NCI-H748 (cell line): Measurements from ENCODE around the gene ZNF248.
"Not testable (repeated sequence)": the region's sequence is repeated elsewhere in the genome, so short reads cannot be mapped to it uniquely, and the experiment has no call there.

Experiments
- DNase-seq: peaks from one replicate; lab custom pipeline; 2025; ENCODE audit not compliant: unreplicated experiment; lab: John Stamatoyannopoulos, UW

Gene ZNF248

DNA sequence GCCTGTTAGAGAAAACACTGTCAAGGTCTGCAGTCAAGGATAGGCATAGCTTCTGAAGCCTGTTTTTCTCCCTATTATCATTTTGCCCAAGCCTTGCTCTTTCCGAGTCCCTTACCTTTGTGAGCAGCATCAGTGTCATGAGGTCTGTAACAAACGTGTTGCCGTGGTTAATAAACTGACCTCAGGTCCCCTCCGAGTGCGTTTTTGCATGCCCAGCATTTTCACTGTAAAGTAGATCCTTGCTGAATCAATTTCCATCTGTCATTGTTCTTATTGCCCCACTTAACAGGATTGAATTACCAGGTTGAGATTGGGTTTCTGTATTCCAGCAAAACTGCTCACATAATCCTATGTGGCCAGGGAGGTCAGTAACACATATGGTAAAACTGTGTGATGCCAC is 110.3 kb downstream of the ZNF248 start:
- DNase-seq, result no peak

DNA sequence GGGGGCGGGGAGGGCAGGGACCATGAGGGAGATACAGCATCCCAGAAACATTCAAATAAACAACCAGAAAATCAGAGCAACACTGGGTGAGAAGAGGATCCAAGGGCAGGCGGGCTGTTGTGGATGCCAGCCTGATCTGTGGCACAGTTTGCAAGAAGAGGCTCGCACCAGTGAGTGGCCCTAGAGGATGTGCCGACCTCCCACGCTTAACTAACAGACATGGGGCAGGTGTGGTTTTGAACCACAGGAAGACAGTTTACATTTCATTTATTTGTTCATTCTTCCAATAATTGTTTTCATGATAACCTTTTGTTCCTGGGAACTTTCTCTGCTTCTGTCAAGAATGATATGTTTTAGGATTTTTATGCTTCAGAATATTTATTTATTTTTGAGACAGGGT is 115.6 kb downstream of the ZNF248 start:
- DNase-seq, result no peak

DNA sequence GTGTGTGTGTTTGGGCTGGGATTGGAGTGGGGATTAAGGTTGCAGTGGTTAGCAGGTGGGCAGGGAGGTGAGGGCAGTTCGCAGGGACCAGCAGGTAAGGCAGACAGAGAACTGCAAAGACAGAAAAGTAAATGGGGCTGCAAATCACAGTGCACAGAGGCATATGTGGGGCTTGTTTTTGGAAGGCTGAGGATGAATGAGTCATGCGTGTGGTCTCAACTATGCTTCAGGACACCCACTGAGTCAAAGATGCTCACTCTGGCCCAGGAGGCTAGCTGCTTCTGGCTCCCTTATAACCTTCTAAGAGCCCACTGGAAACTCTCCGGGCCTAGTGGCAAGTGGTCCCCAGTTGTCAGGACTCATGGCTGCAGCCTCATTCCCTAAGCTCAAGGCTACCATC is 118.2 kb downstream of the ZNF248 start:
- no peak for DNase-seq

- DNase-seq, result not testable (repeated sequence)
These were observed 119.2 kb downstream of the ZNF248 start for GRCh38 chr10:37738241-37738640.

GRCh38 chr10:37737336-37737735 is 120.1 kb downstream of the ZNF248 start:
- no peak for DNase-seq

- DNase-seq, result no peak
These were observed 121.3 kb downstream of the ZNF248 start for GRCh38 chr10:37736120-37736519.

DNA sequence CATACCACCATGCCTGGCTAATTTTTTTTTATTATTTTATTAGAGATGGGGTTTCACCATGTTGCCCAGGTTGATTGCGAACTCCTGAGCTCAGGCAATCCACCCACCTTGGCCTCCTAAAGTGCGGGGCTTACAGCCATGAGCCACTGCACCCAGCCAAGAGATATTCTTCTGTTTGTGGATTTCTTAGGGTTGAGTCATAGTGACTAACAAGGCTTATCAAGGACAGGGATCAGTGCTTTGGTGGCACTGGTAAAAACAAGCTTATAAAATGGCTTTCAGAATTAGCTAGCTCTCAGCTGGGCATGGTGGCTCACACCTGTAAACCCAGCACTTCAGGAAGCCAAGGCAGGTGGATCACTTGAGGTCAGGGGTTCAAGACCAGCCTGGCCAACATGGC is 122.4 kb downstream of the ZNF248 start:
- DNase-seq, result no peak
